ENCODE measurements around the gene SRP54. TPM values are rescaled to one million over a fixed set of nuclear protein-coding genes. Genes with fewer than 3 reads are reported as not detected.
A peak's percentile ranks its signal among the peaks of the same experiment; 100 is the strongest.

Gene SRP54
- total and polyA plus RNA-seq, 2 of the 13 experiments (the other 11 are each of a cell fraction or from before 2014, with no cell fraction given): 42.2 to 207 TPM

DNA sequence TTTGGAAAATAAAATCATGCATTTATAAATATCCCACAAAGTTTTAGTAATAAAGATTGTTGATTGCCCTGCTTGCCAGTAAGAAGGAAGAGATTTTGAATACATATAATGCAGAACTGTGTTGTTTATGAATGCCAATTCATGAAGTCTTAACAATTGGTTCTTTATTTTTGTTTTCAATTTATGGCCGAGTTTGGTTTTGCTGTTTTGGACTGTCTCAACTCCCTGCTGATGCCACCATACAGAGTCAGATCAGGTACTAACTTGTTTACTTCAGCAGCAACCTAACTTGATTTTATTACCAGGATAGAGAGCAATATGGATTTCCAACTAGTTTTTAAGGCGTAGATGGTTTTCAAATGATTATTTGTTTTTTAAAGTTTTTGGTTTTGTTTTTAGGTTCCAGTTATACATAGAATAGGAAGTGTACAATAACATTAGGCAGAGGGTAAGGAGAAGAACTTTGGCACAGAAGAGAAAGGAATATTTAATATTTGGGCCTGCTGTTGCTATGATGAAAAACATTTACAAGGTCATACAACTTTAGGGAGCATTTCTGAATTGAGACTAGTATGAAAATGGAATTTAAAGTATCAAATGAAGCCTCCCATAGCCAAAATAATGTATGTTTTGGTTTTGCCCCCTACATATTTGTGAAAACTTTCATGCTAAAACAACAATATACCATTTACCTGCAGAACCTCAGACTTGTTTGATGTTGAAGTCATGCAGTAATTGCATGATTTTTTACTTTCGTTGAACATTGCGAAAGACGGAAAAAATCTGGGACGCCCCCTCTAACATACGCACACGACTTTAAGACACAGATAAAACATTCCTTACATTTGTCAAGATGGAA is 62.4 kb downstream of the SRP54 start:
- H3K9ac ChIP-seq (ENCODE audit: insufficient read depth, low read depth, low read length): peak overlapping the region; percentile 91
- ChIA-PET CTCF (ENCODE audit: low intra/inter-chr PET ratio, low total read pairs) (no interaction called here), POLR2A (interaction anchor here (0.9 to 3.4 kb wide), 34 partner anchors 8 to 491 kb away, joined by 3 to 101 read pairs (median 6); partner anchors contain the start of genes BAZ1A, NFKBIA, PPP2R3C and PRORP)
- H2AFZ ChIP-seq (ENCODE audit: low read length): peak overlapping the region; percentile 97
- H3K4me3 ChIP-seq (replicated peaks in 1 of 3; ENCODE audit: insufficient read depth in 1 of 3, low read depth in 2 of 3, low read length in 3 of 3): peak overlapping the region; percentile 81 to 96 (median 90)
- peak overlapping the region; percentile 85 for H3K4me2 ChIP-seq (ENCODE audit: low read depth, low read length)
- DNase-seq (ENCODE audit: low spot score) (no peak), ATAC-seq (no peak), FAIRE-seq (no peak)
- H3K27ac ChIP-seq (ENCODE audit: extremely low read length, insufficient read depth, low read length): peak overlapping the region; percentile 81
- in situ Hi-C loops (cut with HindIII; ENCODE audit: extremely low pct_ligation_motif_present, low pct_unique_long_range_greater_than_20kb) (loop anchor here (5.0 kb wide), 2 partner anchors 63 to 372 kb away; partner anchors contain the start of gene SRP54), intact Hi-C loops (cut with micrococcal nuclease; ENCODE audit: unreplicated experiment) (loop anchor here (5.0 to 10.0 kb wide), 3 partner anchors 250 to 760 kb away; partner anchors contain the start of genes PSMA6 and RALGAPA1)
- H3K79me2 ChIP-seq (ENCODE audit: insufficient read depth, low read length): peaks cover 19% of the 10 kb centered on the region
- TSS peak; percentile 96 for BruUV-seq (replicated peaks)
- H3K27me3 ChIP-seq (ENCODE audit: control insufficient read depth in 1 of 2, insufficient read depth in 2 of 2, low read length in 2 of 2): no peaks in the 10 kb centered on the region; a peak in 1 of 5 replicates
- 13% methylated on average over 8 of the region's 8 CpGs for WGBS (ENCODE audit: low lambda C conversion rate)
- no peaks in the 10 kb centered on the region for H3K9me3 ChIP-seq (ENCODE audit: low read length)
- peaks cover 46% of the 10 kb centered on the region for H3K4me1 ChIP-seq (ENCODE audit: insufficient read depth, low read length)
- no peaks in the 10 kb centered on the region for H4K20me1 ChIP-seq (ENCODE audit: insufficient read depth, low read length)
- H3K36me3 ChIP-seq (replicated peaks in 1 of 2; ENCODE audit: control insufficient read depth in 1 of 2, insufficient read depth in 2 of 2, low read length in 2 of 2): peaks cover 0 to 4% of the 10 kb centered on the region in 2 experiments; a peak in 1 of 5 replicates
- TF ChIP-seq ZNF788 (CRISPR knock-in tag; IDR thresholded peaks at IDR 0.05; ENCODE audit: borderline replicate concordance): no peak
- peak; percentile 97; the same call in 1 of the 2 replicates for TF ChIP-seq ZNF777 (CRISPR knock-in tag; IDR thresholded peaks at IDR 0.05)
- peak; percentile 82; the same call in 1 of the 2 replicates for TF ChIP-seq MBD4 (IDR thresholded peaks at IDR 0.05; ENCODE audit: borderline replicate concordance, low read length)
- TF ChIP-seq, protein P1, sequence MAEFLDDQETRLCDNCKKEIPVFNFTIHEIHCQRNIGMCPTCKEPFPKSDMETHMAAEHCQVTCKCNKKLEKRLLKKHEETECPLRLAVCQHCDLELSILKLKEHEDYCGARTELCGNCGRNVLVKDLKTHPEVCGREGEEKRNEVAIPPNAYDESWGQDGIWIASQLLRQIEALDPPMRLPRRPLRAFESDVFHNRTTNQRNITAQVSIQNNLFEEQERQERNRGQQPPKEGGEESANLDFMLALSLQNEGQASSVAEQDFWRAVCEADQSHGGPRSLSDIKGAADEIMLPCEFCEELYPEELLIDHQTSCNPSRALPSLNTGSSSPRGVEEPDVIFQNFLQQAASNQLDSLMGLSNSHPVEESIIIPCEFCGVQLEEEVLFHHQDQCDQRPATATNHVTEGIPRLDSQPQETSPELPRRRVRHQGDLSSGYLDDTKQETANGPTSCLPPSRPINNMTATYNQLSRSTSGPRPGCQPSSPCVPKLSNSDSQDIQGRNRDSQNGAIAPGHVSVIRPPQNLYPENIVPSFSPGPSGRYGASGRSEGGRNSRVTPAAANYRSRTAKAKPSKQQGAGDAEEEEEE (CRISPR knock-in tag; IDR thresholded peaks at IDR 0.05; ENCODE audit: borderline replicate concordance): no peak
- no peak for TF ChIP-seq RFXANK (CRISPR knock-in tag; IDR thresholded peaks at IDR 0.05)
- TF ChIP-seq ZNF775 (CRISPR knock-in tag; IDR thresholded peaks at IDR 0.05; ENCODE audit: borderline replicate concordance): 0 out of 2 replicates have a peak, but pooled peaks have one; percentile 37
- TF ChIP-seq SOX13 (IDR thresholded peaks at IDR 0.05): no peak
- 0 out of 4 replicates have a peak, but pooled peaks of 1 of the 2 experiments have one; percentile 87 for TF ChIP-seq SOX13 (CRISPR knock-in tag; conservative IDR thresholded peaks at IDR 0.05 in 1 of 2, IDR thresholded peaks at IDR 0.05 in 1 of 2)
- TF ChIP-seq, protein P2, sequence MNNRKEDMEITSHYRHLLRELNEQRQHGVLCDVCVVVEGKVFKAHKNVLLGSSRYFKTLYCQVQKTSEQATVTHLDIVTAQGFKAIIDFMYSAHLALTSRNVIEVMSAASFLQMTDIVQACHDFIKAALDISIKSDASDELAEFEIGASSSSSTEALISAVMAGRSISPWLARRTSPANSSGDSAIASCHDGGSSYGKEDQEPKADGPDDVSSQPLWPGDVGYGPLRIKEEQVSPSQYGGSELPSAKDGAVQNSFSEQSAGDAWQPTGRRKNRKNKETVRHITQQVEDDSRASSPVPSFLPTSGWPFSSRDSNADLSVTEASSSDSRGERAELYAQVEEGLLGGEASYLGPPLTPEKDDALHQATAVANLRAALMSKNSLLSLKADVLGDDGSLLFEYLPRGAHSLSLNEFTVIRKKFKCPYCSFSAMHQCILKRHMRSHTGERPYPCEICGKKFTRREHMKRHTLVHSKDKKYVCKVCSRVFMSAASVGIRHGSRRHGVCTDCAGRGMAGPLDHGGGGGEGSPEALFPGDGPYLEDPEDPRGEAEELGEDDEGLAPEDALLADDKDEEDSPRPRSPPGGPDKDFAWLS (CRISPR knock-in tag; IDR thresholded peaks at IDR 0.05; ENCODE audit: borderline replicate concordance): 0 out of 2 replicates have a peak, but pooled peaks have one; percentile 51
- 0 out of 2 replicates have a peak, but pooled peaks have one; percentile 17 for TF ChIP-seq DPF2 (CRISPR knock-in tag; IDR thresholded peaks at IDR 0.05; ENCODE audit: borderline replicate concordance, low read depth)
- 0 out of 2 replicates have a peak, but pooled peaks have one; percentile 32 for TF ChIP-seq ZNF577 (CRISPR knock-in tag; IDR thresholded peaks at IDR 0.05; ENCODE audit: borderline replicate concordance, low read depth)
- TF ChIP-seq ZSCAN12 (CRISPR knock-in tag; IDR thresholded peaks at IDR 0.05): no peak
- 0 out of 2 replicates have a peak, but pooled peaks have one; percentile 1 for TF ChIP-seq ZNF557 (CRISPR knock-in tag; IDR thresholded peaks at IDR 0.05)
- TF ChIP-seq CEBPG (CRISPR knock-in tag; IDR thresholded peaks at IDR 0.05): peak; percentile 69
- TF ChIP-seq, protein P3, sequence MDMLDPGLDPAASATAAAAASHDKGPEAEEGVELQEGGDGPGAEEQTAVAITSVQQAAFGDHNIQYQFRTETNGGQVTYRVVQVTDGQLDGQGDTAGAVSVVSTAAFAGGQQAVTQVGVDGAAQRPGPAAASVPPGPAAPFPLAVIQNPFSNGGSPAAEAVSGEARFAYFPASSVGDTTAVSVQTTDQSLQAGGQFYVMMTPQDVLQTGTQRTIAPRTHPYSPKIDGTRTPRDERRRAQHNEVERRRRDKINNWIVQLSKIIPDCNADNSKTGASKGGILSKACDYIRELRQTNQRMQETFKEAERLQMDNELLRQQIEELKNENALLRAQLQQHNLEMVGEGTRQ (IDR thresholded peaks at IDR 0.05; ENCODE audit: low read depth, low read length): no peak
- TF ChIP-seq, protein P3 (CRISPR knock-in tag; IDR thresholded peaks at IDR 0.05; ENCODE audit: borderline replicate concordance): no peak; the same call in 1 of the 2 replicates
